HepG2 (cell line): ENCODE results near the gene SEZ6. TPM values are rescaled to one million over a fixed set of nuclear protein-coding genes. Genes with fewer than 3 reads are reported as not detected.

ENCODE experiments used
- CREM ChIP-seq, 2 experiments: sonication (generic) in 1 of 2; formaldehyde crosslinking in 1 of 2; IDR thresholded peaks; 2 replicates each; pipeline versions ENCODE4 v1.4.0 to v1.6.1; 2016 to 2020; ENCODE audit warnings: antibody characterized with exemption in 1 of 2, mild to moderate bottlenecking in 1 of 2, missing genetic modification reagents in 1 of 2
- GATAD2A ChIP-seq: IDR thresholded peaks from 2 replicates; pipeline ENCODE4 v1.6.1; 2016
- IKZF5 ChIP-seq: IDR thresholded peaks from 2 replicates; pipeline ENCODE4 v1.6.1; 2018; ENCODE audit warnings: missing genetic modification reagents, mild to moderate bottlenecking, missing compliant biosample characterization
- KLF6 ChIP-seq: IDR thresholded peaks from 2 replicates; pipeline ENCODE4 v1.8.0; 2016; ENCODE audit warnings: missing biosample characterization, missing genetic modification reagents
- MED13 ChIP-seq: sonication (generic); formaldehyde crosslinking; IDR thresholded peaks from 2 replicates; pipeline ENCODE4 v1.5.0; 2020; ENCODE audit warnings: missing genetic modification reagents
- MYPOP ChIP-seq: sonication (generic); formaldehyde crosslinking; IDR thresholded peaks from 2 replicates; pipeline ENCODE4 v1.8.1; 2023; ENCODE audit warnings: mild to moderate bottlenecking, moderate library complexity, missing genetic modification reagents
- NCOA2 ChIP-seq: sonication (generic); formaldehyde crosslinking; IDR thresholded peaks from 2 replicates; pipeline ENCODE4 v1.8.0; 2022; ENCODE audit warnings: inconsistent platforms
- RAD51 ChIP-seq: fragments of 450-650 bp; IDR thresholded peaks from 2 replicates; pipeline ENCODE4 v1.6.1; 2016; ENCODE audit warnings: borderline replicate concordance
- STAG1 ChIP-seq: sonication (generic); formaldehyde crosslinking; IDR thresholded peaks from 2 replicates; pipeline ENCODE4 v1.4.0; 2020; ENCODE audit warnings: missing genetic modification reagents
- STAT5B ChIP-seq: sonication (generic); formaldehyde crosslinking; IDR thresholded peaks from 2 replicates; pipeline ENCODE4 v1.4.0; 2020; ENCODE audit warnings: missing genetic modification reagents
- TOPORS ChIP-seq: sonication (generic); formaldehyde crosslinking; IDR thresholded peaks from 2 replicates; pipeline ENCODE4 v1.8.0; 2023; ENCODE audit warnings: mild to moderate bottlenecking, missing genetic modification reagents
- ZNF232 ChIP-seq: sonication (generic); formaldehyde crosslinking; IDR thresholded peaks from 2 replicates; pipeline ENCODE4 v1.4.0; 2020; ENCODE audit warnings: missing genetic modification reagents, borderline replicate concordance
- ZNF33A ChIP-seq: sonication (generic); formaldehyde crosslinking; IDR thresholded peaks from 2 replicates; pipeline ENCODE4 v1.5.1; 2020; ENCODE audit warnings: missing genetic modification reagents, mild to moderate bottlenecking, moderate library complexity, borderline replicate concordance
- ZNF790 ChIP-seq: sonication (generic); formaldehyde crosslinking; IDR thresholded peaks from 2 replicates; pipeline ENCODE4 v1.8.0; 2022; ENCODE audit warnings: missing genetic modification reagents, mild to moderate bottlenecking, borderline replicate concordance
- polyA plus RNA-seq, 8 experiments: library from polyadenylated mRNA; depleted of rRNA in 3 of 8; stranded (reverse) in 7 of 8; unstranded in 1 of 8; fragments of >200 nt; fragmentation: Illumina TruSeq in 4 of 8; extraction: Trizol in 4 of 8; gene quantifications; 2 replicates each; pipeline versions ENCODE4 v1.2.1 to v1.2.3, GENCODE V29; 2011 to 2016; ENCODE audit warnings: low read depth in 4 of 8, missing spikeins in 1 of 8, mixed read lengths in 1 of 8; ENCODE audit not compliant: insufficient read depth in 1 of 8
- total RNA-seq, 5 experiments: library from RNA; depleted of rRNA; stranded (reverse); fragments of >200 nt; fragmentation: Illumina TruSeq; extraction: Trizol; gene quantifications; 2 replicates each; pipeline ENCODE4 v1.2.3, GENCODE V29; 2016; ENCODE audit warnings: low read depth in 1 of 5
- TF ChIP-seq, protein P1 (sequence below): sonication (generic); formaldehyde crosslinking; IDR thresholded peaks from 2 replicates; pipeline ENCODE4 v1.4.0; 2020; ENCODE audit warnings: mild to moderate bottlenecking, missing genetic modification reagents
- TF ChIP-seq, protein P2 (sequence below): sonication (generic); formaldehyde crosslinking; IDR thresholded peaks from 2 replicates; pipeline ENCODE4 v1.4.0; 2020; ENCODE audit warnings: missing genetic modification reagents
- TF ChIP-seq, protein P3 (sequence below): IDR thresholded peaks from 2 replicates; pipeline ENCODE4 v1.6.1; 2016

Gene SEZ6
- total and polyA plus RNA-seq, 2 of the 13 experiments (the other 11 are each of a cell fraction or from before 2014, with no cell fraction given) = not detected

GRCh38 chr17:29045734-29046472, 40.1 kb upstream of the SEZ6 start (continued):
- TF ChIP-seq KLF6 (CRISPR knock-in tag) (no peak), GATAD2A (CRISPR knock-in tag) (peak; percentile 88), IKZF5 (0 out of 2 replicates have a peak, but pooled peaks have one; percentile 39), TOPORS (CRISPR knock-in tag) (no peak), ZNF790 (CRISPR knock-in tag) (no peak), MED13 (CRISPR knock-in tag) (no peak), ZNF33A (CRISPR knock-in tag) (no peak), STAT5B (no peak), MYPOP (CRISPR knock-in tag) (no peak), RAD51 (no peak), ZNF232 (CRISPR knock-in tag) (no peak), CREM (IDR thresholded peaks at IDR 0.05) (no peak; the same call in 1 of the 2 replicates), CREM (CRISPR knock-in tag; IDR thresholded peaks at IDR 0.05) (no peak), NCOA2 (CRISPR knock-in tag) (peak; percentile 45), STAG1 (CRISPR knock-in tag) (no peak)
- TF ChIP-seq, protein P1, sequence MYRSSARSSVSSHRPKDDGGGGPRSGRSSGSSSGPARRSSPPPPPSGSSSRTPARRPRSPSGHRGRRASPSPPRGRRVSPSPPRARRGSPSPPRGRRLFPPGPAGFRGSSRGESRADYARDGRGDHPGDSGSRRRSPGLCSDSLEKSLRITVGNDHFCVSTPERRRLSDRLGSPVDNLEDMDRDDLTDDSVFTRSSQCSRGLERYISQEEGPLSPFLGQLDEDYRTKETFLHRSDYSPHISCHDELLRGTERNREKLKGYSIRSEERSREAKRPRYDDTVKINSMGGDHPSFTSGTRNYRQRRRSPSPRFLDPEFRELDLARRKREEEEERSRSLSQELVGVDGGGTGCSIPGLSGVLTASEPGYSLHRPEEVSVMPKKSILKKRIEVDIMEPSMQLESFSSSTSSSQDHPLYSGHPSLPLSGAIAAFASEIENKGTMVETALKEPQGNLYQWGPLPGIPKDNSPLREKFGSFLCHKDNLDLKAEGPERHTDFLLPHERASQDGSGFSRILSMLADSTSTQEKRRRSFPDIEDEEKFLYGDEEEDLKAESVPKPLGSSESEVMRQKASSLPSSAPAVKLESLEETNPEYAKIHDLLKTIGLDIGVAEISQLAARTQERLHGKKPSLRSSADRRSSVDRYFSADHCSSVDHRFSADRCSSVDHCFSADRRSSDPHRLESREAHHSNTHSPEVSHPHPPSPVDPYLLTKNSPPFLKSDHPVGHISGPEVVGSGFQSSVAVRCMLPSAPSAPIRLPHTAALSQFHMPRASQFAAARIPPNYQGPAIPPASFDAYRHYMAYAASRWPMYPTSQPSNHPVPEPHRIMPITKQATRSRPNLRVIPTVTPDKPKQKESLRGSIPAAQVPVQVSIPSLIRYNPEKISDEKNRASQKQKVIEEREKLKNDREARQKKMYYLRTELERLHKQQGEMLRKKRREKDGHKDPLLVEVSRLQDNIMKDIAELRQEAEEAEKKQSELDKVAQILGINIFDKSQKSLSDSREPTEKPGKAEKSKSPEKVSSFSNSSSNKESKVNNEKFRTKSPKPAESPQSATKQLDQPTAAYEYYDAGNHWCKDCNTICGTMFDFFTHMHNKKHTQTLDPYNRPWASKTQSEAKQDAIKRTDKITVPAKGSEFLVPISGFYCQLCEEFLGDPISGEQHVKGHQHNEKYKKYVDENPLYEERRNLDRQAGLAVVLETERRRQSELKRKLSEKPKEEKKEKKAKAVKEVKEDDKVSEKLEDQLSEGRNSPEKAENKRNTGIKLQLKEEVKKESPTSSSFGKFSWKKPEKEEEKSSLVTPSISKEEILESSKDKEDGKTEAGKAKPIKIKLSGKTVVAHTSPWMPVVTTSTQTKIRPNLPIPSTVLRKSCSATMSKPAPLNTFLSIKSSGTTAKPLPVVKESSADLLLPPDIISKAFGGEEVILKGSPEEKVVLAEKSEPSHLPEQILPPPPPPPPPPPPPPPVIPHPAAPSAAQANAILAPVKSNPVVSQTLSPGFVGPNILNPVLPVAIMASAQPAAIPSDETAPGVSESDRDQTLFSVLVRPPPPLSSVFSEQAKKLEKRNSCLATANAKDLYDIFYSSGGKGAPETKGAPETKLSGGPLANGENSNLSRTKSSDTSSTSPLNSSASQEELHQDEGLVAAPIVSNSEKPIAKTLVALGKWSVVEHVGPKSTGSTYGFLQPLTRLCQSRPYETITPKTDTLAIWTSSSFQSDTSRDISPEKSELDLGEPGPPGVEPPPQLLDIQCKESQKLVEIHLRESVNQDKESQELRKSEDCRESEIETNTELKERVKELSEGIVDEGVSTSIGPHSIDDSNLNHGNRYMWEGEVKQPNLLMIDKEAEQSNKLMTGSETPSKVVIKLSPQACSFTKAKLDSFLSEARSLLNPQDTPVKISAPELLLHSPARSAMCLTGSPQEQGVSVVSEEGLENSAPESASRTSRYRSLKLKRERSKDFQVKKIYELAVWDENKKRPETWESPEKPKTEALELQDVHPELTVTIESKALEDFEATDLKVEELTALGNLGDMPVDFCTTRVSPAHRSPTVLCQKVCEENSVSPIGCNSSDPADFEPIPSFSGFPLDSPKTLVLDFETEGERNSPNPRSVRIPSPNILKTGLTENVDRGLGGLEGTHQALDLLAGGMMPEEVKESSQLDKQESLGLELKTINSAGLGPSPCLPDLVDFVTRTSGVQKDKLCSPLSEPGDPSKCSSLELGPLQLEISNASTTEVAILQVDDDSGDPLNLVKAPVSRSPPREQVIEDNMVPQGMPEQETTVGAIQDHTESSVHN (CRISPR knock-in tag) = no peak
- TF ChIP-seq, protein P2, sequence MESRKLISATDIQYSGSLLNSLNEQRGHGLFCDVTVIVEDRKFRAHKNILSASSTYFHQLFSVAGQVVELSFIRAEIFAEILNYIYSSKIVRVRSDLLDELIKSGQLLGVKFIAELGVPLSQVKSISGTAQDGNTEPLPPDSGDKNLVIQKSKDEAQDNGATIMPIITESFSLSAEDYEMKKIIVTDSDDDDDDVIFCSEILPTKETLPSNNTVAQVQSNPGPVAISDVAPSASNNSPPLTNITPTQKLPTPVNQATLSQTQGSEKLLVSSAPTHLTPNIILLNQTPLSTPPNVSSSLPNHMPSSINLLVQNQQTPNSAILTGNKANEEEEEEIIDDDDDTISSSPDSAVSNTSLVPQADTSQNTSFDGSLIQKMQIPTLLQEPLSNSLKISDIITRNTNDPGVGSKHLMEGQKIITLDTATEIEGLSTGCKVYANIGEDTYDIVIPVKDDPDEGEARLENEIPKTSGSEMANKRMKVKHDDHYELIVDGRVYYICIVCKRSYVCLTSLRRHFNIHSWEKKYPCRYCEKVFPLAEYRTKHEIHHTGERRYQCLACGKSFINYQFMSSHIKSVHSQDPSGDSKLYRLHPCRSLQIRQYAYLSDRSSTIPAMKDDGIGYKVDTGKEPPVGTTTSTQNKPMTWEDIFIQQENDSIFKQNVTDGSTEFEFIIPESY = no peak
- TF ChIP-seq, protein P3, sequence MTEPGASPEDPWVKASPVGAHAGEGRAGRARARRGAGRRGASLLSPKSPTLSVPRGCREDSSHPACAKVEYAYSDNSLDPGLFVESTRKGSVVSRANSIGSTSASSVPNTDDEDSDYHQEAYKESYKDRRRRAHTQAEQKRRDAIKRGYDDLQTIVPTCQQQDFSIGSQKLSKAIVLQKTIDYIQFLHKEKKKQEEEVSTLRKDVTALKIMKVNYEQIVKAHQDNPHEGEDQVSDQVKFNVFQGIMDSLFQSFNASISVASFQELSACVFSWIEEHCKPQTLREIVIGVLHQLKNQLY (CRISPR knock-in tag) = no peak
